Glomerular visceral epithelial cell (primary cell): Measurements from ENCODE around the gene RAB6D.
"Not testable (repeated sequence)": the region's sequence is repeated elsewhere in the genome, so short reads cannot be mapped to it uniquely, and the experiment has no call there.

ENCODE experiments used
- DNase-seq: peaks from one replicate; pipeline ENCODE4 v3.0.0-alpha.2; 2016; ENCODE audit errors: extremely low spot score

The RAB6D gene

GRCh38 chr2:131363703-131364186 lies at the start of gene RAB6D:
Gene RAB6D (minus strand): TSS chr2:131364168. CDS start chr2:131363720, 448 bp downstream.
- not testable (repeated sequence) for DNase-seq

GRCh38 chr2:131413148-131413747 lies 49.3 kb upstream of the RAB6D start:
- DNase-seq: peak; percentile 61

GRCh38 chr2:131410173-131410572 lies 46.2 kb upstream of the RAB6D start:
- no peak for DNase-seq

- DNase-seq: no peak
Measured at GRCh38 chr2:131408778-131409177, 44.8 kb upstream of the RAB6D start.

- DNase-seq: no peak
Measured at GRCh38 chr2:131408207-131408606, 44.2 kb upstream of the RAB6D start.

GRCh38 chr2:131404753-131405152 lies 40.8 kb upstream of the RAB6D start:
- no peak for DNase-seq

GRCh38 chr2:131402320-131403039 lies 38.5 kb upstream of the RAB6D start:
- DNase-seq: no peak

- DNase-seq: no peak
Measured at GRCh38 chr2:131400849-131401248, 36.9 kb upstream of the RAB6D start.

GRCh38 chr2:131400441-131400840 lies 36.5 kb upstream of the RAB6D start:
- DNase-seq: not testable (repeated sequence)

- DNase-seq: not testable (repeated sequence)
Measured at GRCh38 chr2:131396209-131396608, 32.2 kb upstream of the RAB6D start.

- not testable (repeated sequence) for DNase-seq
Measured at GRCh38 chr2:131395024-131395645, 31.2 kb upstream of the RAB6D start.

- no peak for DNase-seq
Measured at GRCh38 chr2:131394147-131394931, 30.4 kb upstream of the RAB6D start.

GRCh38 chr2:131391953-131392352 lies 28.0 kb upstream of the RAB6D start:
- DNase-seq: not testable (repeated sequence)

GRCh38 chr2:131391471-131391870 lies 27.5 kb upstream of the RAB6D start:
- DNase-seq: not testable (repeated sequence)

- DNase-seq: not testable (repeated sequence)
Measured at GRCh38 chr2:131390495-131391130, 26.6 kb upstream of the RAB6D start.

- DNase-seq: no peak
Measured at GRCh38 chr2:131389657-131390056, 25.7 kb upstream of the RAB6D start.

- not testable (repeated sequence) for DNase-seq
Measured at GRCh38 chr2:131388834-131389233, 24.9 kb upstream of the RAB6D start.

GRCh38 chr2:131373111-131373510 lies 9.1 kb upstream of the RAB6D start:
- DNase-seq: not testable (repeated sequence)

GRCh38 chr2:131369954-131370353 lies 6.0 kb upstream of the RAB6D start:
- DNase-seq: no peak

- not testable (repeated sequence) for DNase-seq
Measured at GRCh38 chr2:131368493-131369066, 4.6 kb upstream of the RAB6D start.

GRCh38 chr2:131367352-131367751 lies 3.4 kb upstream of the RAB6D start:
- no peak for DNase-seq
